Parathyroid adenoma (tissue), 2 donors: ENCODE results near the gene ASB7.

Experiments
- H2AFZ ChIP-seq: fragments of 300-600 bp; sonication (generic); one replicate; pipeline ENCODE4 v1.7.0; 2017; ENCODE audit warnings: antibody characterized with exemption, mild to moderate bottlenecking
- H3K27ac ChIP-seq: fragments of 300-600 bp; sonication (generic); one replicate; pipeline ENCODE4 v1.7.0; 2017
- H3K27me3 ChIP-seq: fragments of 300-600 bp; sonication (generic); one replicate; pipeline ENCODE4 v1.7.0; 2017; ENCODE audit warnings: low read length; ENCODE audit not compliant: control insufficient read depth, insufficient read depth
- H3K36me3 ChIP-seq: fragments of 300-600 bp; sonication (generic); one replicate; pipeline ENCODE4 v1.7.0; 2017; ENCODE audit warnings: low read length; ENCODE audit not compliant: control insufficient read depth, insufficient read depth
- H3K4me1 ChIP-seq: fragments of 300-600 bp; sonication (generic); one replicate; pipeline ENCODE4 v1.7.0; 2017; ENCODE audit warnings: control low read depth
- H3K4me2 ChIP-seq: fragments of 300-600 bp; sonication (generic); one replicate; pipeline ENCODE4 v1.7.0; 2017; ENCODE audit warnings: low read length
- H3K4me3 ChIP-seq: fragments of 300-600 bp; sonication (generic); one replicate; pipeline ENCODE4 v1.7.0; 2017; ENCODE audit warnings: low read depth, low read length
- H3K79me2 ChIP-seq: fragments of 300-600 bp; sonication (generic); one replicate; pipeline ENCODE4 v1.7.0; 2017; ENCODE audit warnings: control low read depth
- H3K9ac ChIP-seq: fragments of 300-600 bp; sonication (generic); one replicate; pipeline ENCODE4 v1.7.0; 2017; ENCODE audit warnings: mild to moderate bottlenecking
- H3K9me3 ChIP-seq: fragments of 300-600 bp; sonication (generic); one replicate; pipeline ENCODE4 v1.7.0; 2017; ENCODE audit warnings: low read length; ENCODE audit not compliant: control insufficient read depth
- TF ChIP-seq, protein P1 (sequence below): fragments of 300-600 bp; sonication (generic); IDR thresholded peaks from one replicate; pipeline ENCODE4 v1.7.0; 2017; ENCODE audit warnings: antibody characterized with exemption, mild to moderate bottlenecking
- donor health status: primary hyperparathyroidism.

The ASB7 gene

DNA sequence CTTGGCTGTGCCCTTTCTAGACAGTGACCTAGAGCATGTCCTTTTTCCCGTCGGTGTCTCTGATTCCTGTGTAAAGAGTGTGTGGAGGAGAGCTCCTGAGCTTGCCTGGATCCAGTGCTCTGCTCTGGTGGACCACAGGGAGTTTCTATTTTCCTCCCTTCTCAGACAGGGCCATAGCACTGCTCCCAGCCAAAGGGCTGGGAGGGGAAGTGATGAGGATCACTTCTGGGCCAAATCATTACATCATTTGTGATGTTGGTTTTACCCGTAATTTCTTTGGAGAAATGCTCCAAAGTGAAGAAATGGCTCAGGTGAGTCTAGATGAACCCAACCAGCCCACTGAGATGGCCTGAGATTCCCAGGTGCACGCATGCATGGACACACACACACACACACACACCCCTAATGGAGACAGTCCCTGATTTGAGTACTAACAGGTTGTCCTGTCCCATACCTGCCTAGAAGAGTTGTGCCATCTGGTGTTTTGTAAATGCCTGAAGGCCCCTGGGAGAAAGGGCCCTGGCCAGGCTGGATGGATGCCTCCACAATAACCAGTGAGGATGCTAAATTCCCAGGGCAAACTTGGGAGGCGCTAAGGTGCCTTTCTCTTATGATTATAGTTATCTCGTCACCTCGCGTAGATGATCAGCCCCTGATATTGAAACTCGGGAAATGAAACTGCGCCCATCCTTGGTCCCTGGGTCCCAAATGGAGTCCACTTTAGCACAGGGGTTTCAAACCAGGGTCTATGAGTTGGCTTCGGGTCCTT lies 86.9 kb downstream of the ASB7 start:
- Histone ChIP-seq H3K4me3 (no peak overlapping the region), H3K36me3 (no peaks in the 10 kb centered on the region), H2AFZ (no peak overlapping the region), H3K27me3 (no peaks in the 10 kb centered on the region), H3K4me2 (no peak overlapping the region), H3K27ac (no peak overlapping the region), H3K4me1 (no peaks in the 10 kb centered on the region), H3K9ac (no peak overlapping the region), H3K79me2 (no peaks in the 10 kb centered on the region), H3K9me3 (no peaks in the 10 kb centered on the region)
- TF ChIP-seq, protein P1, sequence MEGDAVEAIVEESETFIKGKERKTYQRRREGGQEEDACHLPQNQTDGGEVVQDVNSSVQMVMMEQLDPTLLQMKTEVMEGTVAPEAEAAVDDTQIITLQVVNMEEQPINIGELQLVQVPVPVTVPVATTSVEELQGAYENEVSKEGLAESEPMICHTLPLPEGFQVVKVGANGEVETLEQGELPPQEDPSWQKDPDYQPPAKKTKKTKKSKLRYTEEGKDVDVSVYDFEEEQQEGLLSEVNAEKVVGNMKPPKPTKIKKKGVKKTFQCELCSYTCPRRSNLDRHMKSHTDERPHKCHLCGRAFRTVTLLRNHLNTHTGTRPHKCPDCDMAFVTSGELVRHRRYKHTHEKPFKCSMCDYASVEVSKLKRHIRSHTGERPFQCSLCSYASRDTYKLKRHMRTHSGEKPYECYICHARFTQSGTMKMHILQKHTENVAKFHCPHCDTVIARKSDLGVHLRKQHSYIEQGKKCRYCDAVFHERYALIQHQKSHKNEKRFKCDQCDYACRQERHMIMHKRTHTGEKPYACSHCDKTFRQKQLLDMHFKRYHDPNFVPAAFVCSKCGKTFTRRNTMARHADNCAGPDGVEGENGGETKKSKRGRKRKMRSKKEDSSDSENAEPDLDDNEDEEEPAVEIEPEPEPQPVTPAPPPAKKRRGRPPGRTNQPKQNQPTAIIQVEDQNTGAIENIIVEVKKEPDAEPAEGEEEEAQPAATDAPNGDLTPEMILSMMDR, result no peak

- no peaks in the 10 kb centered on the region for H3K27me3 ChIP-seq
- no peaks in the 10 kb centered on the region for H3K79me2 ChIP-seq
- no peaks in the 10 kb centered on the region for H3K4me1 ChIP-seq
- no peak overlapping the region for H3K9ac ChIP-seq
- H2AFZ ChIP-seq, result no peak overlapping the region
- H3K36me3 ChIP-seq, result no peaks in the 10 kb centered on the region
- H3K9me3 ChIP-seq, result no peaks in the 10 kb centered on the region
- no peak overlapping the region for H3K4me3 ChIP-seq
- no peak overlapping the region for H3K4me2 ChIP-seq
- TF ChIP-seq, protein P1, result no peak
- H3K27ac ChIP-seq, result no peak overlapping the region
These were observed 87.8 kb downstream of the ASB7 start for GRCh38 chr15:100690032-100690794.

- Histone ChIP-seq H2AFZ (no peak overlapping the region), H3K4me3 (no peak overlapping the region), H3K27me3 (no peaks in the 10 kb centered on the region), H3K9ac (no peak overlapping the region), H3K27ac (no peak overlapping the region), H3K9me3 (no peaks in the 10 kb centered on the region), H3K36me3 (no peaks in the 10 kb centered on the region), H3K4me2 (no peak overlapping the region), H3K79me2 (no peaks in the 10 kb centered on the region), H3K4me1 (no peaks in the 10 kb centered on the region)
- TF ChIP-seq, protein P1, result no peak
These were observed 88.4 kb downstream of the ASB7 start for GRCh38 chr15:100690795-100691158.

DNA sequence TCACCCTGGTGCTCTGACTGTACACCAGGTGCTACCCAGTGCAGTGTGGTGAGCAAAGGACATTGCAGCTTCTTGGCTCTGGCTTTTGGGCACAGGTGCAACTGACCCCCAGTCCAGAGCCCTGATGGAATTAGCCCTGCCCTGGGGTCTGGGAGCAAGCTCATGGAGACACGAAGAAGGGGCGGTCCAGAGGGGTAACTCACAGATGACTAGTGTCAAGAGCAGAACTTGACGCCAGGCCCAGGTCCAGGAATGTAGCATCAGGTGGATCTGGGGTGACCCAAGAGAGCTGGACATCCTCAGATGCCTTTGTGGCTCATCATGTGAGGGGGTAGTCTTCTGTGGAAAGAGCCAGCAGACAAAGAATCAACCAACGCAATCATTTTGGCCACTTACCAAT lies 88.9 kb downstream of the ASB7 start:
- Histone ChIP-seq H3K4me3 (no peak overlapping the region), H3K9ac (no peak overlapping the region), H3K79me2 (no peaks in the 10 kb centered on the region), H2AFZ (no peak overlapping the region), H3K27ac (no peak overlapping the region), H3K36me3 (no peaks in the 10 kb centered on the region), H3K4me1 (no peaks in the 10 kb centered on the region), H3K27me3 (no peaks in the 10 kb centered on the region), H3K4me2 (no peak overlapping the region), H3K9me3 (no peaks in the 10 kb centered on the region)
- TF ChIP-seq, protein P1, result no peak
